ENCODE measurements around the gene ASPN.
A peak's percentile ranks its signal among the peaks of the same experiment; 100 is the strongest.

DNA sequence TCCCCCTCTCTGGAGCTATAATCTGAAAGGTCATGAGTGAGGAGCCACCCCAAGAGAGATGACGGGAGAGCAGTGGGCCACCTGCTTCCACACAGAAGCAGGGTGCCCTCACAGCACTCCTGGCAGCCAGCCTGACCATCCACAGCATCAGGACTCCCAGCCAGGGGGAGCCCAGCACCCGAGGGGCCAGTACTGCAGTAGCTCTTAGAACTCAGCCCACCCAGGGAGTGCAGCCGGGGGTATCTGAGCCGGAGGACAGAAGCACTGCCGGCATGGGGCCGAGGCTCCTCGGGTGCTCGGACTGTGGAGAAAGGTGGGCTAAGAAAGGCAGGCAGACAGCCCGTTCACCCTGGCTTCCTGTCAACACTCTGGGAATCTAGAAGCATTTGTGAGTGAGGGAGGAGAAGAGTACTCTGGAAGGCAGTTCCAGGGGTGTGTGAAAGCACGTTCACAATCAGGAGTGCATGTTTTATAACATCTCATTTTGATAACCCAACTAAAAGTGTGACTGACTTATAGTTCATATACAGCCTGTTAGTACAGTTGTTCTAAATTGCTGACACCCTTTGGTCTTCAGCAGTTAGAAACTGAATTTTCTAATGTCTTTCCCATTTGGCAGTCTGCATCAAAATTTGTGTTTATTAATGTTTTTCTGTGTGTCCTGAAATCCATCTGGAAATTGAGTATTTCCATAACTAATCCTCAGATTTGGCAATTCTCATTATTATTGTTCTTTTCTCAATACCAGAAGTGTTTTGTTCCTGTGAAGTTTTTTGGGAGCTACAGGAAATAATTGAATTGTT, 25.9 kb upstream of the ASPN start:
- TF ChIP-seq, protein P1, sequence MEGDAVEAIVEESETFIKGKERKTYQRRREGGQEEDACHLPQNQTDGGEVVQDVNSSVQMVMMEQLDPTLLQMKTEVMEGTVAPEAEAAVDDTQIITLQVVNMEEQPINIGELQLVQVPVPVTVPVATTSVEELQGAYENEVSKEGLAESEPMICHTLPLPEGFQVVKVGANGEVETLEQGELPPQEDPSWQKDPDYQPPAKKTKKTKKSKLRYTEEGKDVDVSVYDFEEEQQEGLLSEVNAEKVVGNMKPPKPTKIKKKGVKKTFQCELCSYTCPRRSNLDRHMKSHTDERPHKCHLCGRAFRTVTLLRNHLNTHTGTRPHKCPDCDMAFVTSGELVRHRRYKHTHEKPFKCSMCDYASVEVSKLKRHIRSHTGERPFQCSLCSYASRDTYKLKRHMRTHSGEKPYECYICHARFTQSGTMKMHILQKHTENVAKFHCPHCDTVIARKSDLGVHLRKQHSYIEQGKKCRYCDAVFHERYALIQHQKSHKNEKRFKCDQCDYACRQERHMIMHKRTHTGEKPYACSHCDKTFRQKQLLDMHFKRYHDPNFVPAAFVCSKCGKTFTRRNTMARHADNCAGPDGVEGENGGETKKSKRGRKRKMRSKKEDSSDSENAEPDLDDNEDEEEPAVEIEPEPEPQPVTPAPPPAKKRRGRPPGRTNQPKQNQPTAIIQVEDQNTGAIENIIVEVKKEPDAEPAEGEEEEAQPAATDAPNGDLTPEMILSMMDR (IDR thresholded peaks at IDR 0.05), result peak in 2 of 4 experiments; percentile 14 to 20
- TF ChIP-seq POLR2A (IDR thresholded peaks at IDR 0.05), result no peak

Data from uterus (tissue), 2 donors.